Psoas muscle (tissue), 8 donors: Measurements from ENCODE around the gene TMEM270. TPM values are rescaled to one million over a fixed set of nuclear protein-coding genes. Genes with fewer than 3 reads are reported as not detected.
"Not testable (repeated sequence)": the region's sequence is repeated elsewhere in the genome, so short reads cannot be mapped to it uniquely, and the experiment has no call there.

Experiments used
- ATAC-seq, 4 donors: fragments of 200-7000 bp; cut with Tn5 transposase; one replicate each; pipeline ENCODE4 v1.9.1; 2020; ENCODE audit warnings: moderate library complexity in 3 of 4, mild to moderate bottlenecking in 2 of 4
- DNase-seq, 2 donors: peaks; one replicate each; pipeline ENCODE4 v3.0.0-alpha.2; 2020
- H3K27ac ChIP-seq: fragments of 200-600 bp; one replicate; pipeline ENCODE4 v1.8.0; 2022
- H3K27me3 ChIP-seq, 3 donors: fragments of 200-600 bp in 1 of 3; one replicate each; pipeline versions ENCODE4 v1.6.1 to v1.8.0; 2013 to 2022; ENCODE audit warnings: low read length in 2 of 3, mild to moderate bottlenecking in 2 of 3, moderate library complexity in 1 of 3; ENCODE audit not compliant: insufficient read depth in 3 of 3
- H3K36me3 ChIP-seq, 2 donors: fragments of 200-600 bp in 1 of 2; one replicate each; pipeline versions ENCODE4 v1.6.1 to v1.8.0; 2013 to 2022; ENCODE audit warnings: low read depth in 1 of 2, mild to moderate bottlenecking in 1 of 2, moderate library complexity in 1 of 2; ENCODE audit not compliant: insufficient read depth in 1 of 2
- H3K4me1 ChIP-seq: fragments of 200-600 bp; one replicate; pipeline ENCODE4 v1.8.0; 2022
- H3K4me3 ChIP-seq: fragments of 200-600 bp; one replicate; pipeline ENCODE4 v1.8.0; 2022; ENCODE audit warnings: mild to moderate bottlenecking
- H3K9me3 ChIP-seq: fragments of 200-600 bp; one replicate; pipeline ENCODE4 v1.8.0; 2022
- CTCF ChIP-seq: fragments of 200-600 bp; IDR thresholded peaks from one replicate; pipeline ENCODE4 v1.8.0; 2022; ENCODE audit warnings: antibody characterized with exemption
- WGBS, 3 donors: extraction: QIAGEN DNeasy Blood & Tissue Kit; methylation state at CpG; one replicate each; pipeline versions ENCODE4 v1.1.6 to v1.1.7; 2013; 5-methylcytosine and 5-hydroxymethylcytosine counted together
- intact Hi-C, 2 donors: fragments of 100-400 bp; cut with DNase I; formaldehyde crosslinking; loops; one replicate each; pipeline versions ENCODE4 v1.11.0 to v1.14.2; 2022
- polyA plus RNA-seq, 3 donors: library from polyadenylated mRNA; stranded (reverse); fragments of 200-250 nt; gene quantifications; one replicate each; pipeline ENCODE4 v1.2.3, GENCODE V29; 2013
- total RNA-seq, 4 donors: library from RNA; stranded (reverse); fragmentation: NEBNext Ultra II Directional in 2 of 4; extraction: Animal tissue kit (Norgen Biotek cat#: 25700) in 2 of 4; gene quantifications; one replicate each; pipeline versions ENCODE4 v1.2.1 to v1.2.4, GENCODE V29; 2021 to 2023
- donor health status: healthy with polysubstance abuse.
- donor health status: DM: no; HTN: no; CAD: no; lungs with moderate emphysema.
- donor health status: Bipolar disorder and iron deficiency.
- donor health status: healthy.
- donor health status: DM: yes; HTN: yes; CAD: no.
- donor health status: DM: no; HTN: no; CAD: no.
- donor health status: DM: no; HTN: no; CAD: no.
- donor health status: DM: yes; HTN: yes; CAD: no.

The TMEM270 gene
- total and polyA plus RNA-seq, 7 donors: not detected

- no peak for ATAC-seq
- no peaks in the 10 kb centered on the region for H3K9me3 ChIP-seq
- no peak for DNase-seq
- H3K27me3 ChIP-seq: peaks cover 0 to 5% (median 2%) of the 10 kb centered on the region in 3 donors
- WGBS, 3 donors: 85 to 95% (median 89%) methylated on average over 7 to 11 of the region's 11 CpGs
- no peaks in the 10 kb centered on the region for H3K4me1 ChIP-seq
- intact Hi-C loops: no loop called here
- H3K4me3 ChIP-seq: no peak overlapping the region
- no peaks in the 10 kb centered on the region for H3K36me3 ChIP-seq
- H3K27ac ChIP-seq: no peak overlapping the region
- no peak for TF ChIP-seq CTCF
These were observed 26.2 kb upstream of the TMEM270 start for GRCh38 chr7:73834626-73835191.

- DNase-seq, ATAC-seq, H3K36me3 ChIP-seq, H3K27me3 ChIP-seq, intact Hi-C loops, H3K4me1 ChIP-seq, H3K4me3 ChIP-seq, H3K27ac ChIP-seq, H3K9me3 ChIP-seq: not testable (repeated sequence)
These were observed 23.8 kb upstream of the TMEM270 start for GRCh38 chr7:73837167-73837566.

GRCh38 chr7:73838642-73839041 is 22.3 kb upstream of the TMEM270 start:
- H3K9me3 ChIP-seq: no peaks in the 10 kb centered on the region
- TF ChIP-seq CTCF: no peak
- H3K36me3 ChIP-seq: no peaks in the 10 kb centered on the region
- no peak for DNase-seq
- intact Hi-C loops: no loop called here
- no peak overlapping the region for H3K27ac ChIP-seq
- no peak overlapping the region for H3K4me3 ChIP-seq
- peaks cover 2% of the 10 kb centered on the region for H3K4me1 ChIP-seq
- no peaks in the 10 kb centered on the region for H3K27me3 ChIP-seq
- WGBS, 3 donors: 65 to 78% (median 66%) methylated on average over 6 of the region's 6 CpGs
- ATAC-seq: no peak

GRCh38 chr7:73839290-73839689 is 21.7 kb upstream of the TMEM270 start:
- TF ChIP-seq CTCF: no peak
- no peaks in the 10 kb centered on the region for H3K36me3 ChIP-seq
- WGBS, 3 donors: 85 to 92% (median 87%) methylated on average over 7 of the region's 7 CpGs
- H3K27me3 ChIP-seq: no peaks in the 10 kb centered on the region
- H3K9me3 ChIP-seq: no peaks in the 10 kb centered on the region
- DNase-seq (no peak), ATAC-seq (no peak)
- H3K4me1 ChIP-seq: peaks cover 2% of the 10 kb centered on the region
- no peak overlapping the region for H3K27ac ChIP-seq
- intact Hi-C loops: no loop called here
- H3K4me3 ChIP-seq: no peak overlapping the region

- Histone ChIP-seq H3K36me3 (no peaks in the 10 kb centered on the region), H3K27me3 (no peaks in the 10 kb centered on the region), H3K4me1 (peaks cover 2% of the 10 kb centered on the region), H3K9me3 (no peaks in the 10 kb centered on the region), H3K4me3 (no peak overlapping the region), H3K27ac (no peak overlapping the region)
- WGBS, 3 donors: 86 to 93% (median 88%) methylated on average over 21 to 22 of the region's 22 CpGs
- DNase-seq (no peak), ATAC-seq (no peak)
- no peak for TF ChIP-seq CTCF
- intact Hi-C loops: no loop called here
These were observed 20.9 kb upstream of the TMEM270 start for GRCh38 chr7:73839743-73840714.
